Astrocyte of the spinal cord (primary cell): Measurements from ENCODE around the gene KCNH4.
A peak's percentile ranks its signal among the peaks of the same experiment; 100 is the strongest.

Source experiments
- DNase-seq: peaks from one replicate; pipeline ENCODE4 v3.0.0; 2011; ENCODE audit warnings: low read depth, low spot score
- H3K4me3 ChIP-seq: 2 replicates; pipeline ENCODE4 v1.5.1; 2011; ENCODE audit warnings: low read depth, mild to moderate bottlenecking, low read length, moderate library complexity
- in situ Hi-C: cut with HindIII; loops from 2 replicates; pipeline ENCODE4 v1.10.0; 2017; ENCODE audit warnings: low sequenced_read_pairs
- TF ChIP-seq, protein P1 (sequence below): IDR thresholded peaks from 2 replicates; pipeline ENCODE4 v1.5.1; 2012; ENCODE audit warnings: low read depth, mild to moderate bottlenecking, low read length, inconsistent platforms

KCNH4 gene

DNA sequence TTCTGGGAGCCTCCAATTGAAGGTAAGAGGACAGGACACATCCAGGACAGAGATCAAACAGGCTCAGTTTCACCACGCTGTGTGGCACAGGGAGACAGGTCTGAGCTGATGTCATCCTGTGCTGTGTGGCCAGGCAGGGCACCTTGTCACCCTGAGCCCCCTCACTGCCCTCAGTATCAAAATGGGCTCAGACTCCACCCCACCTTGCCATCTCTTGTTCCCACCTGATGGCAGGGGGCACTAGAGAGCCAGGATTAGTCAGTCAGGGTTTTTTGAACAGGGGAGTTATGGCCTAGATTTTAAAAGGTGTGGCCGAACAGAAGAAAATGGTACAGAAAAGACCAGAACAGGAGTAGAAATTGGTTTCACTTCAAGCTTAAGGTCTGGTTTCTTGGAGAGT is 62.4 kb downstream of the KCNH4 start:
- in situ Hi-C loops = no loop called here
- peak; percentile 30 for DNase-seq
- TF ChIP-seq, protein P1, sequence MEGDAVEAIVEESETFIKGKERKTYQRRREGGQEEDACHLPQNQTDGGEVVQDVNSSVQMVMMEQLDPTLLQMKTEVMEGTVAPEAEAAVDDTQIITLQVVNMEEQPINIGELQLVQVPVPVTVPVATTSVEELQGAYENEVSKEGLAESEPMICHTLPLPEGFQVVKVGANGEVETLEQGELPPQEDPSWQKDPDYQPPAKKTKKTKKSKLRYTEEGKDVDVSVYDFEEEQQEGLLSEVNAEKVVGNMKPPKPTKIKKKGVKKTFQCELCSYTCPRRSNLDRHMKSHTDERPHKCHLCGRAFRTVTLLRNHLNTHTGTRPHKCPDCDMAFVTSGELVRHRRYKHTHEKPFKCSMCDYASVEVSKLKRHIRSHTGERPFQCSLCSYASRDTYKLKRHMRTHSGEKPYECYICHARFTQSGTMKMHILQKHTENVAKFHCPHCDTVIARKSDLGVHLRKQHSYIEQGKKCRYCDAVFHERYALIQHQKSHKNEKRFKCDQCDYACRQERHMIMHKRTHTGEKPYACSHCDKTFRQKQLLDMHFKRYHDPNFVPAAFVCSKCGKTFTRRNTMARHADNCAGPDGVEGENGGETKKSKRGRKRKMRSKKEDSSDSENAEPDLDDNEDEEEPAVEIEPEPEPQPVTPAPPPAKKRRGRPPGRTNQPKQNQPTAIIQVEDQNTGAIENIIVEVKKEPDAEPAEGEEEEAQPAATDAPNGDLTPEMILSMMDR = peak; percentile 59

DNA sequence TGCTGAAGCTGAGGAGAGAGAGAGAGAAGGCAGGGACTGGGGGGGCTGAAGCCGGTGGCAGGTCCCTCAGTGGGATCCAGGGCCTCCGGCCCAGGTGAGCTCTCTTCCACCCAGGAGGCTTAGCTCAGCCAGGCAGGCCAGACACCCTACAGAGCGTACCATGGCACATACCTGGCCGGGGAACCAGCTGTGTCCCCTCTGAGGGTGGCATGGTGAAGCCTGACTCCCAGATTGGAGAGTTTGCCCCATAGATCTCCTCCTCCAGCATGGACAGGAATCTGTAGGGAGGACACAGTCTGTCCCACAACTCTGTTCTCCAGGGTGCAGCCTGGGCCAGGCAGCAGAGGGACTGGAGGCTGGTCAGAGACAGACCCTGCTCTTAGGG is 62.8 kb downstream of the KCNH4 start:
- no peak overlapping the region for H3K4me3 ChIP-seq
- in situ Hi-C loops = no loop called here
- TF ChIP-seq, protein P1 = no peak
- no peak for DNase-seq

More for the DNA sequence above, 62.4 kb downstream of the KCNH4 start:
- H3K4me3 ChIP-seq = no peak overlapping the region

DNA sequence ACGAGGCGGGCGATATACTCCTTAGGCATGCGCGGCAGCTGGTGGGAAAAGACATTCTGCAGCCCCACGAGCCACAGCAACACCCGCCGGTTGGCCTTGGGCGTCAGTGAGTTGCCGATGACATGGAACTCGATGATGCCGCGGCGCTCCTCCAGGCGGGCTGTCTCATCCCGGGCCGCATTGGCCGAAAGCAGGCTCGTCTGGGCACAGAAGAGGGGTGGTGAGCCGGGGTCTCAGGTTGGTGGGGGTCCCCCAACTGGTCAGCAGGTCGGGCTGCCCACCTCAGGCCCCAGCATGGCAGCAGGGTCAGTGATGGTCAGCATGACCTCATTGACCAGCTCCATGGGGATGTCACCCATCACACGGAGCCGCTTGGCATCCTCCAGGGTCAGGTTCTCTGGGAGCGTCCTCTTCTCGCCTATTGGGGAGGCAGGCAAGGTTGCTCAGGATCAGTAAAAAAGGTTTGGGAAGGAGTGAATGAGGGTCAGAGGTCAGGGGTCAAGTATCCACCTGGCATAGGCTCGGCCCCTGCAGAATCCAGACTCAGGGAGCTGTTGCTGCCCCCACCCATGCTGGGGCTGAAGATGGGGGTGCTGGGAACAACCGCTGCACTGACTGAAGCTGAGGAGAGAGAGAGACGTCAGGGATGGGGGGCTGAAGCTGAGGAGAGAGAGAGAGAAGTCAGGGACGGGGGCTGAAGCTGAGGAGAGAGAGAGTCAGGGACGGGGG is 63.4 kb downstream of the KCNH4 start:
- no peak overlapping the region for H3K4me3 ChIP-seq
- DNase-seq = no peak
- in situ Hi-C loops = no loop called here
- TF ChIP-seq, protein P1 = no peak

DNA sequence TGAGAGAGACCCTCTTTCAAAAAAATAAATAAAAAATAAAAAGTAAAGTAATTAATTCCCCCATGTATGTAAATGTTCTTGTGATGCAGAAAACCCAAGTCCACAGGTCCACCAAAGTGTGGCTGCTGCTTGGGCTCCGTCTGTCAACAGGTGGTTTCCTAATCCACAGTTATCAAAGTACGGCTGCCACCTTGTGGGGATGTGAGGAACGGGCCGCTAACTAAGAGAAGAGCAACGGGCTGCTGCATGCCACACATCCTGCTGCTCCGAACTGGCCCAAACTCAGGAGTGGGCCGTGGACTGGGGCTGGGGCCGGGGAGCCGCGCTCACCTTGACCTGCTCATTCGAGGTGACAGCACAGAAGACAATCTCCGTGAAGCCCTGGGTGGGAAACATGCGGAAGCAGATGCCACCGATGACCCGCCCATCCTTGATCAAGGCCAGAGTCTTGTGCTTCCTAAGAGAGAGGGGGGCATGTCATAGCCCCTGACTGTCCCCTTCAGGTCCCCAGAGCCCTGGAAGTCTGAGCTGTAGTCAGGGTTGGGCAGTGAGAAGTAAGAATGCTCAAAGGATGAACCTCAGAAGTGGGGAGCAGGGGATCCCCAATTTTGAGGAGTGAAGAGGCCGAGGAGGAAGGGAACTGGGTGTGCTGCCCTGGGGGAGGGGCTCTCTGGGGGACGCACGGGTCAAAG is 64.1 kb downstream of the KCNH4 start:
- in situ Hi-C loops = no loop called here
- TF ChIP-seq, protein P1 = peak; percentile 89
- DNase-seq = peak; percentile 73
- H3K4me3 ChIP-seq = no peak overlapping the region

DNA sequence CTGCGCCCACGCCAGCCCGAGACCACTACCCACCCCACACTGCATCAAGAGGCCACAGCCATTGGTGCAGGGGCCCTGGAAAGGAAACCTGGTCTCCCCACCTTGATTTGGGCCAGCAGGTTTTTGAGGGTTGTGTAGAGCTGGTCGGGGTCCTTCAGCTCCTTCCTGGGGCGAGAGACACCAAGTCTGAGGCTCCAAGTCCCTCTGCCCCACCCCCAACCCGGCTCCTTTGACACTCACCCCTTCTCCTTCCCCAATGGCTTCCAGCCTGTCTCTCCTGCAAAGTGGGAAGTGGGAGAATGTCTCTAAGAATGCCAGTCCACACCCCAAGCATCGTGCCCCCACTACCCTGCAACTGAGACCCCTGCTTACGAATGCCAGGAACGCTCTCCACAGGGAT is 66.8 kb downstream of the KCNH4 start:
- in situ Hi-C loops = no loop called here
- no peak overlapping the region for H3K4me3 ChIP-seq
- no peak for DNase-seq
- TF ChIP-seq, protein P1 = no peak

DNA sequence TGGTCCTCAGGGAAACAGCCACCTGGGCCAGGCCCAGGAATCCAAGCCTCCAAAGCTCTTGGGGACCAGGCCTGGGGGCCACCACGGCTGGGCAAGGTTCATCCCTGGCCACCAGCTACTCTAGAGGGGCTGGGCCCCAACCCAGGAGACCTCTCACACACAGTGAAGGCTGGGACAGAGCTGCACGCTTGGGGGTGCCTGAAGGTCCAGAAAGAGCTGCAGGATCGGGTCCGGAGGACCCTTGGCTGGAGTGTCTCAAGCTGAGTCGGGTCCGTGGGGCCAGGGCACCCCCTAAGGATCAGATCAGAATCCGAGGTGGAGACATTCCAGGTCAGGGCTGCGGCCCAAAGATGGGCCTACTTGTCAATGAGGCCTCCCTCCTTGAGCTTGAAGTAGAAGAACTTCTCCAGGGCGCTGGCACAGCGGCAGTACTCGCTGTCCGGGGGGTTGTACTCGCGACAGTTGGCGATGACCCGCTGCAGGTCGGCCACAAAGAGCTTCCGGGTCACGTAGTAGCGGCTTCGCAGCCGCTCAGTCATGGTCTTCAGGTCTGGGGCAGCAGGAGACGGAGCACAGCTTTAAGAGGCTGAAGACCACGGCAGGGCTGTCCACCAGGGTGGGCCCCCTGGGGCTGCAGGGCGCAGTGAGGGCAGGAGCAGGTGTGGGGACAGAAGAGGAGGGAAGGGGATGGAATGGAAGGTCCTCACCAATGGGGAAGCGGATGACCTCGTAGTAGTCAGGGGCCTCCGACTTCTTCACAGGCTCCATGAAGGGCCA is 67.5 kb downstream of the KCNH4 start:
- no peak overlapping the region for H3K4me3 ChIP-seq
- DNase-seq = no peak
- TF ChIP-seq, protein P1 = no peak
- in situ Hi-C loops = no loop called here
